ENCODE results near the gene NEK9. TPM values are rescaled to one million over a fixed set of nuclear protein-coding genes. Genes with fewer than 3 reads are reported as not detected.
A peak's percentile ranks its signal among the peaks of the same experiment; 100 is the strongest.
"Not testable (repeated sequence)": the region's sequence is repeated elsewhere in the genome, so short reads cannot be mapped to it uniquely, and the experiment has no call there.

Gene NEK9
- total RNA-seq, 1 donor from 2014 or later = 20.0 TPM

- DNase-seq (ENCODE audit: low spot score in 2 of 2) = peak; percentile 82 to 83
- FAIRE-seq = no peak
These were observed 57.6 kb downstream of the NEK9 start, which contains the start of gene ZC2HC1C for GRCh38 chr14:75069121-75069810. TSS of gene ZC2HC1C (plus strand) at chr14:75069641. CDS start at chr14:75070574, 933 bp downstream.

GRCh38 chr14:75068294-75069120 lies 58.3 kb downstream of the NEK9 start:
- FAIRE-seq (no peak), DNase-seq (ENCODE audit: low spot score in 2 of 2) (no peak)

GRCh38 chr14:75067765-75068164 lies 59.1 kb downstream of the NEK9 start:
- not testable (repeated sequence) for DNase-seq (ENCODE audit: low spot score in 2 of 2); FAIRE-seq

GRCh38 chr14:75067212-75067611 lies 59.6 kb downstream of the NEK9 start:
- DNase-seq (ENCODE audit: low spot score in 2 of 2) (no peak), FAIRE-seq (no peak)

DNA sequence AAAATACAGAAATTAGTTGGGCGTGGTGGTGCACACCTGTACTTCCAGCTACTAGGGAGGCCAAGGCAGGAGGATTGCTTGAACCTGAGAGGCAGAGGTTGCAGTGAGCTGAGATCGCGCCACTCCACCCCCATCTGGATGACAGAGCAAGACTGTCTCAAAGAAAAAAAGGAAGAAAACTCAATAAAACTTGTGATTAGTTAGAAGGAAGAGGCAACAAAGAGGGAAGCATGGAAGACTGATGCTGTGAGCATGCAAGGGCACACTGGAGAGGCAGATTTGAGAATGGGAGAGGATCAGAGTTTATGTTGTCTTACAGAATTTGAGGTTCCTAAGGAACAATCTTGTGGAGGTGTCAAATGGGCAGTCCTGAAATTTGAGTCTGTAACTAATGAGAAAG lies 60.2 kb downstream of the NEK9 start:
- DNase-seq (ENCODE audit: low spot score in 2 of 2) = no peak
- FAIRE-seq = no peak

- DNase-seq (ENCODE audit: low spot score in 2 of 2) (no peak), FAIRE-seq (no peak)
These were observed 62.7 kb downstream of the NEK9 start for GRCh38 chr14:75064205-75064567.

DNA sequence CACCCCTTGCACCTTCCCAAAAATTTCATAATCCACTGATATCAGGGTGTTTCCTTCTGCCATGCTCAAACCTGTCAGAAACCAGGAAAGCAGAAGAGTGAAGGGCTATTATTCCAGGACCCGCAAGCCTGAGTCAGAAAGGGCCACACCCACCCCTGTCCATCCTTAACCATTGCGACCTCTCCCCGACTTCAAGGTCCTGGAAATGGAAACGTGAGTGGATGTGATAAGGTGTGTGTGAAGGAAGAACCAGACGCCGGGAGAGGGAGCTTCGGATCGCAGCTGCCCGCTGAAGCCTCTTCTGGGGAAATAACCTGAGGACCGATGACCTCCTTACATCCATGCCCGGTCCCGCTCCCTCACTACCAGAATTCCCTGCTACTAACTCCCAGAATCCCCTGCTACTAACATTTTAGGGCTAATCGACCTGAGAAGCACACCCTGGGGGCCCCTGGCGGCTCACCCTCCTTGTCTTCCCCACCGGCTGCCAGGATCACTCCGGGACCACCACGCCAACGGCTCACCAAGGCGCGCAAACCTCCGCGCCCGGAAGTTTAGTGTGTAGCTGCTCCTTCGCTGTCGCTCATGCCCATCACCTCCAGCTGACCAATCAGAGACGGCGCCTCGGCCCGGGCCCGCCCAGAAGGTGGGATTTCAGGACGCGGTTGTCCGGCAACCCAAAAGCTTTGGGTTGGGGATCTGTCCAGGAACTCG lies 63.2 kb downstream of the NEK9 start, which contains the start of gene ACYP1:
ACYP1 (minus strand) TSS at position 534 of the 714 bp plus-strand sequence; CDS start at position 63, 471 bp downstream.
- peak; percentile 76 to 84 for DNase-seq (ENCODE audit: low spot score in 2 of 2)
- no peak for FAIRE-seq

- FAIRE-seq (no peak), DNase-seq (ENCODE audit: low spot score in 2 of 2) (no peak)
These were observed 63.8 kb downstream of the NEK9 start for GRCh38 chr14:75063013-75063412.

GRCh38 chr14:75060420-75060819 lies 66.4 kb downstream of the NEK9 start:
- FAIRE-seq = no peak
- no peak for DNase-seq (ENCODE audit: low spot score in 2 of 2)

GRCh38 chr14:75059642-75060041 lies 67.2 kb downstream of the NEK9 start:
- FAIRE-seq (no peak), DNase-seq (ENCODE audit: low spot score in 2 of 2) (no peak)

- DNase-seq (ENCODE audit: low spot score in 2 of 2) (no peak), FAIRE-seq (no peak)
These were observed 72.4 kb downstream of the NEK9 start for GRCh38 chr14:75054421-75054820.

GRCh38 chr14:75053396-75054291 lies 73.2 kb downstream of the NEK9 start:
- no peak for DNase-seq (ENCODE audit: low spot score in 2 of 2)

GRCh38 chr14:75051556-75051899 lies 75.3 kb downstream of the NEK9 start:
- no peak for FAIRE-seq
- no peak for DNase-seq (ENCODE audit: low spot score in 2 of 2)

More at GRCh38 chr14:75053396-75054291, 73.2 kb downstream of the NEK9 start:
- no peak for FAIRE-seq

- no peak for FAIRE-seq
These were observed 75.8 kb downstream of the NEK9 start, which contains the start of gene MLH3 for GRCh38 chr14:75050852-75051555. TSS of gene MLH3 (minus strand) at chr14:75051467. CDS start at chr14:75049655, 1,812 bp downstream.

GRCh38 chr14:75049731-75050201 lies 77.1 kb downstream of the NEK9 start:
- no peak for FAIRE-seq
- DNase-seq (ENCODE audit: low spot score in 2 of 2) = no peak

More at GRCh38 chr14:75050852-75051555, 75.8 kb downstream of the NEK9 start, which contains the start of gene MLH3:
- peak; percentile 78 to 81 for DNase-seq (ENCODE audit: low spot score in 2 of 2)

GRCh38 chr14:75049136-75049535 lies 77.7 kb downstream of the NEK9 start:
- DNase-seq (ENCODE audit: low spot score in 2 of 2) (no peak), FAIRE-seq (no peak)

DNA sequence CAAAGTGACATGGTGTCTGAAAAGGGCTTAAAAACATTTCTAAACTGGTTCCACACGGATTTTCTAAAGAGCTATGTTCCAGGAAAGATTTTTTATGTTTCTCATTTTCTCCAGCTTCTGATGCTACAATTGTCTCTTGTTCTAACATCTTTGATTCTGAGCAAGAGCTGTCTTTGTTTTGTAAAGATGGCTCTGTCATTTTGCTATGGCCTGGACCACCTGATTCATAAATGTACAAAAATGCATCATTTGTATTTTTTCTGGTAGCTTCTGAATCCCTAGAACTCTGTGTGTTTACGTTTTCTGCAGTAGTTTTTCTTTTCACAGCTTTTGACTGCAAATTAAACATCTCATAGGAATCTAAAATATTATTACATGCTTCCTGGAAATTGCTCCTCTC lies 78.7 kb downstream of the NEK9 start:
- DNase-seq (ENCODE audit: low spot score in 2 of 2) = no peak
- no peak for FAIRE-seq

DNA sequence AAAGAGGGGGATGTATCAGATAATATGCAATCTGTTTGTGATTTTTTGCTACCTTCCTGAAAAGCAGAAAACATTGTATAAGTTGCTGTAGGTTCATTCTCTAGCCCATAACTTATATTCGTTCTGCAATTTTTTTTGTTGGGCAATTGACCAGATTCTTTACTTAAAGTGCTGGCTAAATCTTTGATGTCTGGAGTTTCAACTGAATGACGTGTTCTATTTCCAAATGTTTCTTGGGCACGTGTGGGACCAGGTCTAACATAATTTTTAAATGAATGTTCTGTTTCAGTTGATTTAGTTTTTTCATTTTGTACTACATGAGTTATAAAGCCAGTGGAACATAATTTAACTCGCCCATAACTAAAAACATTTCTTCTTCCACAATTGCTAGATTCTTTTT lies 79.3 kb downstream of the NEK9 start:
- FAIRE-seq = no peak

DNA sequence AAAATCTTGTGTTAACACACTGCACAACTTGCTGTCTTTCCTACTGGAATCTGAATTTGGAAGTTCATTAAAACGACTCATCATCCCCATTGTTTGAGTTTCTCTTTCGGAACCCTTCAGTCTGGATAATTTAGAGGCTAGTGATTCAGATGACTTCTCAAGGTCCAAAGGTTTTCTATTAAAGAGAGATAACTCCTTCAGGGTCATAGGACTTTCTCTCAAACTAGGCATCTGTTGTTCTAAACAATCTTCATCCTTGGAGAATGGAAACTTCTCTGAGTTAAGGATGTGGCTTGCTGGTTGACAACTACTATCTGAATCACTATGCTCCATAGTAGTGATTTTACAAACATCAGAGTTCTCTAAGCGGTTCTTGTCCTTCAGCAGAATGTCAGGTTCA lies 79.9 kb downstream of the NEK9 start:
- FAIRE-seq = no peak
- DNase-seq (ENCODE audit: low spot score in 2 of 2) = no peak

More for the DNA sequence above, 79.3 kb downstream of the NEK9 start:
- no peak for DNase-seq (ENCODE audit: low spot score in 2 of 2)
